GM21423 (cell line): ENCODE data around the gene CLEC4M.
"Not testable (repeated sequence)": the region's sequence is repeated elsewhere in the genome, so short reads cannot be mapped to it uniquely, and the experiment has no call there.

Source experiments
- ATAC-seq: cut with Tn5 transposase; IDR thresholded peaks from one replicate; pipeline ENCODE4 v1.9.1; 2021; ENCODE audit warnings: mild to moderate bottlenecking, moderate library complexity; ENCODE audit not compliant: unreplicated experiment

Gene CLEC4M

GRCh38 chr19:7806234-7806633 is 43.2 kb downstream of the CLEC4M start:
- no peak for ATAC-seq

- no peak for ATAC-seq
These were observed 43.8 kb downstream of the CLEC4M start for GRCh38 chr19:7806876-7807275.

GRCh38 chr19:7808108-7808507 is 45.1 kb downstream of the CLEC4M start:
- no peak for ATAC-seq

GRCh38 chr19:7811989-7812388 is 48.9 kb downstream of the CLEC4M start:
- ATAC-seq = no peak

GRCh38 chr19:7815325-7815724 is 52.3 kb downstream of the CLEC4M start:
- ATAC-seq = no peak

- ATAC-seq = not testable (repeated sequence)
These were observed 53.0 kb downstream of the CLEC4M start for GRCh38 chr19:7816040-7816439.

GRCh38 chr19:7817801-7818200 is 54.8 kb downstream of the CLEC4M start:
- no peak for ATAC-seq

- ATAC-seq = no peak
These were observed 55.8 kb downstream of the CLEC4M start for GRCh38 chr19:7818806-7819205.
